B cell (primary cell): Measurements from ENCODE around the gene TEX10. TPM values are rescaled to one million over a fixed set of nuclear protein-coding genes. Genes with fewer than 3 reads are reported as not detected.

Experiments used
- ATAC-seq: fragments of 200-7000 bp; cut with Tn5 transposase; one replicate; pipeline ENCODE4 v1.10.0; 2021; ENCODE audit warnings: low read depth, mild to moderate bottlenecking, moderate number of reproducible peaks, moderate library complexity
- CTCF ChIA-PET: fragments of 350-600 bp; sonication (Branson Sonifier 250); formaldehyde crosslinking; loops from one replicate; lab custom pipeline; 2021; ENCODE audit warnings: antibody characterized with exemption, inconsistent platforms; lab: Charles Lee
- POLR2A ChIA-PET: fragments of 350-600 bp; sonication (Branson Sonifier 250); formaldehyde crosslinking; loops from one replicate; lab custom pipeline; 2021; ENCODE audit warnings: antibody characterized with exemption; lab: Charles Lee
- DNase-seq: peaks from one replicate; pipeline ENCODE4 v3.0.0; 2013
- H2AFZ ChIP-seq: 2 replicates; pipeline ENCODE4 v1.6.1; 2012; ENCODE audit warnings: mild to moderate bottlenecking, low read depth, low read length; ENCODE audit not compliant: insufficient read depth, poor library complexity, severe bottlenecking
- H3K27ac ChIP-seq, 2 donors: 1 replicate in 1 of 2; 2 replicates in 1 of 2; pipeline ENCODE4 v1.5.1; 2012 to 2013; ENCODE audit warnings: low read length in 2 of 2, mild to moderate bottlenecking in 2 of 2, moderate library complexity in 1 of 2
- H3K27me3 ChIP-seq, 4 experiments: fragments of 200-600 bp in 1 of 4; sonication (generic) in 1 of 4; replicated peaks in 1 of 4; 1 replicate in 2 of 4; 2 replicates in 2 of 4; pipeline versions ENCODE4 v1.6.1 to v1.7.0; 2013 to 2016; ENCODE audit warnings: low read length in 3 of 4, mild to moderate bottlenecking in 2 of 4, mixed read lengths in 1 of 4, moderate library complexity in 1 of 4; ENCODE audit not compliant: insufficient read depth in 4 of 4, control insufficient read depth in 3 of 4; ENCODE audit errors: control extremely low read depth in 1 of 4
- H3K36me3 ChIP-seq, 2 experiments: replicated peaks in 1 of 2; 1 replicate in 1 of 2; 2 replicates in 1 of 2; pipeline versions ENCODE4 v1.6.1 to v1.7.1; 2013; ENCODE audit warnings: low read length in 1 of 2; ENCODE audit not compliant: insufficient read depth in 2 of 2, control insufficient read depth in 1 of 2; ENCODE audit errors: control extremely low read depth in 1 of 2, extremely low read depth in 1 of 2
- H3K4me1 ChIP-seq, 2 donors: fragments of 200-600 bp in 1 of 2; sonication (generic) in 1 of 2; 1 replicate in 1 of 2; 2 replicates in 1 of 2; pipeline versions ENCODE4 v1.5.1 to v1.6.1; 2013 to 2017; ENCODE audit warnings: low read length in 2 of 2; ENCODE audit not compliant: control insufficient read depth in 2 of 2, insufficient read depth in 2 of 2
- H3K4me2 ChIP-seq: replicated peaks from 2 replicates; pipeline ENCODE3; 2012; ENCODE audit warnings: mild to moderate bottlenecking, low read depth, low read length; ENCODE audit not compliant: poor library complexity, severe bottlenecking
- H3K4me3 ChIP-seq, 5 experiments: fragments of 200-600 bp in 1 of 5; sonication (generic) in 1 of 5; 1 replicate in 3 of 5; 2 replicates in 2 of 5; pipeline versions ENCODE4 v1.5.1 to v1.7.0; 2011 to 2016; ENCODE audit warnings: low read length in 4 of 5, mild to moderate bottlenecking in 4 of 5, low read depth in 2 of 5, control low read depth in 1 of 5, moderate library complexity in 1 of 5; ENCODE audit not compliant: insufficient read depth in 1 of 5; ENCODE audit errors: control extremely low read depth in 1 of 5, extremely low read depth in 1 of 5
- H3K79me2 ChIP-seq: fragments of 200-600 bp; sonication (generic); one replicate; pipeline ENCODE4 v1.6.0; 2016; ENCODE audit warnings: low read length; ENCODE audit not compliant: control insufficient read depth, insufficient read depth
- H3K9ac ChIP-seq: fragments of 200-600 bp; sonication (generic); 2 replicates; pipeline ENCODE4 v1.6.1; 2017; ENCODE audit warnings: mild to moderate bottlenecking, low read length, moderate library complexity
- H3K9me3 ChIP-seq, 3 donors: one replicate each; pipeline versions ENCODE4 v1.6.1 to v1.7.1; 2013; ENCODE audit warnings: low read length in 2 of 3; ENCODE audit not compliant: control insufficient read depth in 2 of 3, insufficient read depth in 1 of 3; ENCODE audit errors: control extremely low read depth in 1 of 3
- H4K20me1 ChIP-seq: 2 replicates; pipeline ENCODE4 v1.6.0; 2012; ENCODE audit warnings: mild to moderate bottlenecking, low read length; ENCODE audit not compliant: insufficient read depth, control insufficient read depth, poor library complexity, severe bottlenecking
- H3K27ac Mint-ChIP-seq: one replicate; pipeline ENCODE4 v1.8.0; 2021; ENCODE audit warnings: mixed read lengths
- H3K27me3 Mint-ChIP-seq: one replicate; pipeline ENCODE4 v1.8.0; 2021; ENCODE audit warnings: mixed read lengths
- H3K4me1 Mint-ChIP-seq: one replicate; pipeline ENCODE4 v1.8.0; 2021; ENCODE audit warnings: mixed read lengths
- H3K4me3 Mint-ChIP-seq: one replicate; pipeline ENCODE4 v1.8.0; 2021; ENCODE audit warnings: mixed read lengths
- H3K9me3 Mint-ChIP-seq: one replicate; pipeline ENCODE4 v1.8.0; 2022; ENCODE audit warnings: mixed read lengths; ENCODE audit not compliant: insufficient read depth
- CTCF ChIP-seq: fragments of 200-600 bp; IDR thresholded peaks from one replicate; pipeline ENCODE4 v1.8.0; 2022; ENCODE audit warnings: antibody characterized with exemption, mild to moderate bottlenecking
- EZH2 ChIP-seq: IDR thresholded peaks from 2 replicates; pipeline ENCODE4 v1.6.1; 2012; ENCODE audit warnings: borderline replicate concordance, low read depth, mild to moderate bottlenecking, moderate library complexity, low read length; ENCODE audit not compliant: insufficient read depth, poor library complexity, severe bottlenecking
- WGBS: methylation state at CpG from one replicate; pipeline ENCODE4 v1.1.5; 2013; ENCODE audit warnings: missing lambda C conversion rate; ENCODE audit not compliant: insufficient coverage; 5-methylcytosine and 5-hydroxymethylcytosine counted together
- intact Hi-C: fragments of 100-400 bp; cut with micrococcal nuclease; formaldehyde crosslinking; loops from one replicate; pipeline ENCODE4 v1.10.0; 2022
- polyA plus RNA-seq: library from polyadenylated mRNA; depleted of rRNA; stranded (reverse); fragments of >200 nt; gene quantifications from 2 replicates; pipeline ENCODE4 v1.2.3, GENCODE V29; 2012
- total RNA-seq, 2 donors: library from RNA; stranded (reverse); fragments of 120-200 nt in 1 of 2; gene quantifications; 1 replicate in 1 of 2; 2 replicates in 1 of 2; pipeline versions ENCODE4 v1.2.3 to v1.2.4, GENCODE V29; 2013 to 2022

The TEX10 gene
- total and polyA plus RNA-seq, 2 donors (not counting 1 experiment from before 2014, with no cell fraction given) = 15.5 to 24.9 TPM

GRCh38 chr9:100296407-100296806 lies 56.3 kb downstream of the TEX10 start:
- Histone ChIP-seq H3K9me3 (no peaks in the 10 kb centered on the region), H3K79me2 (no peaks in the 10 kb centered on the region), H3K9ac (no peak overlapping the region), H2AFZ (no peak overlapping the region), H3K4me2 (no peak overlapping the region), H4K20me1 (no peaks in the 10 kb centered on the region), H3K4me3 (no peak overlapping the region), H3K36me3 (peaks cover 13 to 66% of the 10 kb centered on the region in 2 experiments), H3K27ac (no peak overlapping the region), H3K4me1 (no peaks in the 10 kb centered on the region), H3K27me3 (no peaks in the 10 kb centered on the region)
- intact Hi-C loops = no loop called here
- Mint-ChIP-seq H3K4me1 (no peaks in the 10 kb centered on the region), H3K27ac (no peak overlapping the region), H3K27me3 (no peaks in the 10 kb centered on the region), H3K9me3 (no peaks in the 10 kb centered on the region), H3K4me3 (no peak overlapping the region)
- WGBS = 96% methylated on average over 2 of the region's 4 CpGs
- ChIA-PET CTCF (interaction anchor here (1.3 to 2.4 kb wide), 3 partner anchors 9 to 29 kb away, joined by 3 to 8 read pairs (median 3); no protein-coding TSS in a partner anchor), POLR2A (no interaction called here)
- ATAC-seq (no peak), DNase-seq (no peak)
- TF ChIP-seq EZH2 (no peak), CTCF (no peak)

- CTCF ChIA-PET = no interaction called here
- H3K27ac ChIP-seq = no peak overlapping the region
- H3K4me1 ChIP-seq = no peaks in the 10 kb centered on the region
- H3K79me2 ChIP-seq = no peaks in the 10 kb centered on the region
- H3K9ac ChIP-seq = no peak overlapping the region
- POLR2A ChIA-PET = no interaction called here
- H3K4me3 Mint-ChIP-seq = no peak overlapping the region
- no peaks in the 10 kb centered on the region for H3K27me3 Mint-ChIP-seq
- H2AFZ ChIP-seq = no peak overlapping the region
- intact Hi-C loops = no loop called here
- no peak for ATAC-seq
- H4K20me1 ChIP-seq = no peaks in the 10 kb centered on the region
- no peak overlapping the region for H3K27ac Mint-ChIP-seq
- H3K36me3 ChIP-seq = peaks cover 14 to 60% of the 10 kb centered on the region in 2 experiments
- no peak overlapping the region for H3K4me3 ChIP-seq
- H3K4me1 Mint-ChIP-seq = no peaks in the 10 kb centered on the region
- TF ChIP-seq EZH2 (no peak), CTCF (no peak)
- H3K27me3 ChIP-seq = no peaks in the 10 kb centered on the region
- no CpG with 5 or more reads among the region's 2 CpGs for WGBS
- no peak overlapping the region for H3K4me2 ChIP-seq
- DNase-seq = no peak
- H3K9me3 Mint-ChIP-seq = no peaks in the 10 kb centered on the region
- no peaks in the 10 kb centered on the region for H3K9me3 ChIP-seq
Measured at GRCh38 chr9:100295240-100295639, 57.5 kb downstream of the TEX10 start.
